K562 (cell line): Measurements from ENCODE around the gene NT5C2. TPM values are rescaled to one million over a fixed set of nuclear protein-coding genes. Genes with fewer than 3 reads are reported as not detected.

Experiments
- ATAC-seq: fragments of 200-7000 bp; cut with Tn5 transposase; 3 replicates; pipeline ENCODE4 v1.9.1; 2020; ENCODE audit warnings: moderate library complexity
- BruUV-seq: library from RNA; stranded (reverse); fragments of 400-500 nt; replicated peaks from 2 replicates; lab custom pipeline; 2021; lab: Mats Ljungman, UMichigan
- CTCF ChIA-PET: fragments of 300-600 bp; formaldehyde crosslinking; extraction: SDS; loops from one replicate; lab custom pipeline; 2021; ENCODE audit warnings: low intra/inter-chr PET ratio; lab: Yijun Ruan, JAX
- POLR2A ChIA-PET: fragments of 300-600, 350-650 bp; sonication (Branson Sonifier 250); formaldehyde crosslinking; extraction: SDS; loops from one replicate; lab custom pipeline; 2021; ENCODE audit warnings: antibody characterized with exemption, inconsistent platforms; lab: Yijun Ruan, JAX
- DNase-seq, 4 experiments: peaks; one replicate each; pipeline versions ENCODE4 v3.0.0 to v3.0.0-alpha.2; 2011 to 2018; ENCODE audit warnings: low spot score in 3 of 4, mixed read lengths in 3 of 4; ENCODE audit errors: extremely low read depth in 1 of 4
- FAIRE-seq: peaks from 2 replicates; lab custom pipeline; 2011; peaks lifted over from hg19 to GRCh38; lab: Jason Lieb, UNC
- H2AFZ ChIP-seq: 2 replicates; pipeline ENCODE4 v1.6.0; 2011; ENCODE audit warnings: low read depth, low read length, control low read depth, inconsistent platforms
- H3K27ac ChIP-seq: fragments of 200-600 bp; 3 replicates; pipeline ENCODE4 v1.8.0; 2011; ENCODE audit warnings: low read depth, mild to moderate bottlenecking, control low read depth, inconsistent platforms, low read length, moderate library complexity, mixed read lengths; ENCODE audit errors: extremely low read depth
- H3K27me3 ChIP-seq, 2 experiments: fragments of 300-600 bp in 1 of 2; 2 replicates in 1 of 2; 3 replicates in 1 of 2; pipeline versions ENCODE4 v1.6.0 to v1.8.0; 2011; ENCODE audit warnings: inconsistent platforms in 2 of 2, low read length in 2 of 2, mild to moderate bottlenecking in 1 of 2, mixed read lengths in 1 of 2, moderate library complexity in 1 of 2; ENCODE audit not compliant: control insufficient read depth in 2 of 2, insufficient read depth in 2 of 2
- H3K36me3 ChIP-seq: fragments of 300-600 bp; 3 replicates; pipeline ENCODE4 v1.8.0; 2011; ENCODE audit warnings: mild to moderate bottlenecking, low read length, inconsistent platforms; ENCODE audit not compliant: control insufficient read depth, insufficient read depth
- H3K4me1 ChIP-seq, 2 experiments: fragments of 200-600 bp in 1 of 2; replicated peaks in 1 of 2; 2 replicates in 1 of 2; 3 replicates in 1 of 2; pipeline versions ENCODE4 v1.5.1 to v1.8.0; 2011; ENCODE audit warnings: inconsistent platforms in 2 of 2, low read length in 2 of 2, mild to moderate bottlenecking in 1 of 2, mixed read lengths in 1 of 2, moderate library complexity in 1 of 2; ENCODE audit not compliant: control insufficient read depth in 2 of 2, insufficient read depth in 2 of 2
- H3K4me2 ChIP-seq: 2 replicates; pipeline ENCODE4 v1.6.1; 2011; ENCODE audit warnings: low read length, control low read depth, inconsistent platforms, mixed read lengths; ENCODE audit not compliant: insufficient read depth
- H3K4me3 ChIP-seq: fragments of 200-600 bp; sonication (generic), shearing (Covaris generic); 2 replicates; pipeline ENCODE4 v1.5.1; 2016; ENCODE audit warnings: control low read depth, inconsistent platforms
- H3K79me2 ChIP-seq: fragments of 200-600 bp; 3 replicates; pipeline ENCODE4 v1.8.0; 2011; ENCODE audit warnings: low read length, inconsistent platforms; ENCODE audit not compliant: control insufficient read depth, insufficient read depth
- H3K9ac ChIP-seq, 2 experiments: 2 replicates each; pipeline versions ENCODE4 v1.6.0 to v1.6.1; 2011; ENCODE audit warnings: low read depth in 2 of 2, low read length in 2 of 2, control low read depth in 1 of 2, inconsistent platforms in 1 of 2, mild to moderate bottlenecking in 1 of 2, mixed read lengths in 1 of 2; ENCODE audit not compliant: insufficient read depth in 1 of 2
- H3K9me1 ChIP-seq: one replicate; pipeline ENCODE4 v1.6.0; 2011; ENCODE audit warnings: inconsistent platforms, mild to moderate bottlenecking, low read length, moderate library complexity; ENCODE audit not compliant: control insufficient read depth, insufficient read depth
- H3K9me3 ChIP-seq: replicated peaks from 2 replicates; pipeline ENCODE4 v1.5.1; 2011; ENCODE audit warnings: low read depth, low read length, inconsistent platforms; ENCODE audit not compliant: control insufficient read depth, insufficient read depth
- H4K20me1 ChIP-seq: replicated peaks from 2 replicates; pipeline ENCODE4 v1.6.1; 2011; ENCODE audit warnings: low read length, inconsistent platforms, mixed read lengths; ENCODE audit not compliant: control insufficient read depth, insufficient read depth
- E2F5 ChIP-seq: sonication (generic); formaldehyde crosslinking; IDR thresholded peaks from 2 replicates; pipeline ENCODE4 v1.8.0; 2022; ENCODE audit warnings: mild to moderate bottlenecking, missing genetic modification reagents
- GATA2 ChIP-seq: sonication (generic); formaldehyde crosslinking; IDR thresholded peaks from 2 replicates; pipeline ENCODE4 v1.4.0; 2020; ENCODE audit warnings: mild to moderate bottlenecking, missing genetic modification reagents
- PHB ChIP-seq: fragments of 250-450 bp; sonication (Bioruptor Pico); IDR thresholded peaks from 2 replicates; pipeline ENCODE4 v1.5.0; 2021
- PYGO2 ChIP-seq: fragments of 450-650 bp; IDR thresholded peaks from 2 replicates; pipeline ENCODE4 v1.6.1; 2016; ENCODE audit warnings: mild to moderate bottlenecking, missing genetic modification characterization, moderate library complexity, missing compliant biosample characterization
- SMAD4 ChIP-seq: fragments of 250-450 bp; sonication (Bioruptor Pico); conservative IDR thresholded peaks from 2 replicates; pipeline ENCODE4 v1.8.0; 2021; ENCODE audit warnings: inconsistent platforms, mild to moderate bottlenecking, moderate library complexity
- SREBF1 ChIP-seq: fragments of 150-350 bp; IDR thresholded peaks from 2 replicates; pipeline ENCODE4 v1.6.1; 2014; ENCODE audit warnings: antibody characterized with exemption, low read depth, low read length, borderline replicate concordance
- ZNF282 ChIP-seq: sonication (generic); formaldehyde crosslinking; IDR thresholded peaks from 2 replicates; pipeline ENCODE4 v1.8.1; 2023; ENCODE audit warnings: missing genetic modification reagents
- WGBS: fragments of 100-300 bp; shearing (Covaris generic); methylation state at CpG from one replicate; pipeline ENCODE4 v1.1.6; 2016; ENCODE audit warnings: low coverage, mixed read lengths; ENCODE audit not compliant: insufficient coverage; ENCODE audit errors: missing lambda C conversion rate; 5-methylcytosine and 5-hydroxymethylcytosine counted together
- in situ Hi-C: fragments of 300-500 bp; cut with MboI; formaldehyde crosslinking; loops from 4 replicates; pipeline ENCODE4 v1.15.0; 2018; ENCODE audit warnings: inconsistent platforms, mixed read lengths
- intact Hi-C: fragments of 100-400 bp; cut with micrococcal nuclease; formaldehyde crosslinking; loops from 2 replicates; pipeline ENCODE4 v1.14.2; 2022
- polyA plus RNA-seq, 8 experiments: library from polyadenylated mRNA; depleted of rRNA in 4 of 8; stranded (reverse) in 5 of 8; unstranded in 3 of 8; fragments of >200 nt; fragmentation: Nextera tagmentation in 2 of 8; fragmentation: Illumina TruSeq in 1 of 8; extraction: Ambion mirVana in 2 of 8; extraction: Trizol in 1 of 8; gene quantifications; 2 replicates each; pipeline versions ENCODE4 v1.2.1 to v1.2.3, GENCODE V29; 2011 to 2014; ENCODE audit warnings: inconsistent platforms in 1 of 8, missing spikeins in 1 of 8
- total RNA-seq, 7 experiments: library from RNA; depleted of rRNA in 6 of 7; stranded (reverse); fragments of >200 nt in 6 of 7; fragmentation: Illumina TruSeq in 2 of 7; extraction: Trizol in 2 of 7; gene quantifications; 2 replicates each; pipeline versions ENCODE4 v1.2.1 to v1.2.3, GENCODE V29; 2011 to 2021; ENCODE audit warnings: low replicate concordance in 1 of 7
- TF ChIP-seq, protein P1 (sequence below), 3 experiments: fragments of 200-800 bp in 1 of 3; sonication (Bioruptor generic) in 1 of 3; sonication (generic) in 1 of 3; formaldehyde crosslinking in 1 of 3; IDR thresholded peaks; 2 replicates each; pipeline versions ENCODE4 v1.6.1 to v1.8.0; 2016 to 2022; ENCODE audit warnings: mild to moderate bottlenecking in 2 of 3, missing compliant biosample characterization in 2 of 3, missing genetic modification characterization in 2 of 3, missing genetic modification reagents in 1 of 3
- TF ChIP-seq, protein P2 (sequence below): fragments of 450-650 bp; IDR thresholded peaks from 2 replicates; pipeline ENCODE4 v1.6.1; 2016; ENCODE audit warnings: antibody characterized with exemption
- TF ChIP-seq, protein P3 (sequence below): fragments of 250-450 bp; sonication (Bioruptor Pico); IDR thresholded peaks from 2 replicates; pipeline ENCODE4 v1.5.0; 2021

NT5C2 gene
- total and polyA plus RNA-seq, 9 of the 15 experiments (the other 6 are each of a cell fraction or from before 2014, with no cell fraction given) = 11.3 to 45.2 (median 27.7) TPM

GRCh38 chr10:103232131-103232673 lies 39.1 kb upstream of the NT5C2 start:
- Histone ChIP-seq H3K9ac (no peak overlapping the region), H3K27ac (no peak overlapping the region), H3K9me1 (no peaks in the 10 kb centered on the region), H3K9me3 (no peaks in the 10 kb centered on the region), H3K27me3 (no peaks in the 10 kb centered on the region), H3K4me1 (peaks cover 0 to under 1% of the 10 kb centered on the region in 2 experiments; a peak in 1 of 5 replicates), H3K36me3 (no peaks in the 10 kb centered on the region), H4K20me1 (no peaks in the 10 kb centered on the region), H3K4me2 (no peak overlapping the region), H3K4me3 (no peak overlapping the region), H3K79me2 (no peaks in the 10 kb centered on the region), H2AFZ (no peak overlapping the region)
- WGBS = 29% methylated on average over 3 of the region's 3 CpGs
- in situ Hi-C loops (no loop called here), intact Hi-C loops (no loop called here)
- no TSS peak for BruUV-seq
- 0 out of 2 replicates have a peak, but pooled peaks have one; percentile 9 for TF ChIP-seq GATA2
- 0 out of 2 replicates have a peak, but pooled peaks have one; percentile 28 for TF ChIP-seq SMAD4 (CRISPR knock-in tag)
- no peak for TF ChIP-seq PYGO2 (tag)
- ATAC-seq (no peak), FAIRE-seq (no peak), DNase-seq (no peak)
- POLR2A ChIA-PET = no interaction called here
- CTCF ChIA-PET = no interaction called here

- ChIA-PET POLR2A (interaction anchor here (0.6 to 0.7 kb wide), 2 partner anchors 137 to 947 kb away, joined by 3 to 4 read pairs; no protein-coding TSS in a partner anchor), CTCF (no interaction called here)
- H3K27me3 ChIP-seq = no peaks in the 10 kb centered on the region
- H3K9ac ChIP-seq = no peak overlapping the region
- no peaks in the 10 kb centered on the region for H4K20me1 ChIP-seq
- FAIRE-seq (no peak), DNase-seq (no peak), ATAC-seq (no peak)
- peaks cover 0 to 4% of the 10 kb centered on the region in 2 experiments; a peak in 1 of 5 replicates for H3K4me1 ChIP-seq
- H3K27ac ChIP-seq = no peak overlapping the region
- no peaks in the 10 kb centered on the region for H3K9me3 ChIP-seq
- H3K36me3 ChIP-seq = no peaks in the 10 kb centered on the region
- no peaks in the 10 kb centered on the region for H3K9me1 ChIP-seq
- WGBS = 89% methylated on average over 2 of the region's 4 CpGs
- H3K79me2 ChIP-seq = no peaks in the 10 kb centered on the region
- no peak overlapping the region for H3K4me3 ChIP-seq
- no peak overlapping the region for H2AFZ ChIP-seq
- in situ Hi-C loops (no loop called here), intact Hi-C loops (no loop called here)
- no TSS peak for BruUV-seq
- no peak overlapping the region for H3K4me2 ChIP-seq
- TF ChIP-seq PHB (CRISPR knock-in tag) (no peak), SREBF1 (no peak), E2F5 (no peak), ZNF282 (no peak)
- TF ChIP-seq, protein P1, sequence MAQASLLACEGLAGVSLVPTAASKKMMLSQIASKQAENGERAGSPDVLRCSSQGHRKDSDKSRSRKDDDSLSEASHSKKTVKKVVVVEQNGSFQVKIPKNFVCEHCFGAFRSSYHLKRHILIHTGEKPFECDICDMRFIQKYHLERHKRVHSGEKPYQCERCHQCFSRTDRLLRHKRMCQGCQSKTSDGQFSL (CRISPR knock-in tag; IDR thresholded peaks at IDR 0.05) = no peak
- TF ChIP-seq, protein P1 (tag; IDR thresholded peaks at IDR 0.05) = no peak
- TF ChIP-seq, protein P2, sequence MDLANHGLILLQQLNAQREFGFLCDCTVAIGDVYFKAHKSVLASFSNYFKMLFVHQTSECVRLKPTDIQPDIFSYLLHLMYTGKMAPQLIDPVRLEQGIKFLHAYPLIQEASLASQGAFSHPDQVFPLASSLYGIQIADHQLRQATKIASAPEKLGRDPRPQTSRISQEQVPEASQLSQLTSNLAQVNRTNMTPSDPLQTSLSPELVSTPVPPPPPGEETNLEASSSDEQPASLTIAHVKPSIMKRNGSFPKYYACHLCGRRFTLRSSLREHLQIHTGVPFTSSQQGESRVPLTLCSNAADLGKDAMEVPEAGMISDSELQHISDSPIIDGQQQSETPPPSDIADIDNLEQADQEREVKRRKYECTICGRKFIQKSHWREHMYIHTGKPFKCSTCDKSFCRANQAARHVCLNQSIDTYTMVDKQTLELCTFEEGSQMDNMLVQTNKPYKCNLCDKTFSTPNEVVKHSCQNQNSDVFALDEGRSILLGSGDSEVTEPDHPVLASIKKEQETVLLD = no peak
- TF ChIP-seq, protein P3, sequence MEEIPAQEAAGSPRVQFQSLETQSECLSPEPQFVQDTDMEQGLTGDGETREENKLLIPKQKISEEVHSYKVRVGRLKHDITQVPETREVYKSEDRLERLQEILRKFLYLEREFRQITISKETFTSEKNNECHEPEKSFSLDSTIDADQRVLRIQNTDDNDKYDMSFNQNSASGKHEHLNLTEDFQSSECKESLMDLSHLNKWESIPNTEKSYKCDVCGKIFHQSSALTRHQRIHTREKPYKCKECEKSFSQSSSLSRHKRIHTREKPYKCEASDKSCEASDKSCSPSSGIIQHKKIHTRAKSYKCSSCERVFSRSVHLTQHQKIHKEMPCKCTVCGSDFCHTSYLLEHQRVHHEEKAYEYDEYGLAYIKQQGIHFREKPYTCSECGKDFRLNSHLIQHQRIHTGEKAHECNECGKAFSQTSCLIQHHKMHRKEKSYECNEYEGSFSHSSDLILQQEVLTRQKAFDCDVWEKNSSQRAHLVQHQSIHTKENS = no peak
Observed at GRCh38 chr10:103231047-103231551, 38.0 kb upstream of the NT5C2 start.
